GM23338 (cell line): ENCODE data around the gene MPIG6B. TPM values are rescaled to one million over a fixed set of nuclear protein-coding genes. Genes with fewer than 3 reads are reported as not detected.

Experiments
- ATAC-seq: fragments of 200-7000 bp; cut with Tn5 transposase; 3 replicates; pipeline ENCODE4 v1.9.1; 2020
- DNase-seq: peaks from one replicate; pipeline ENCODE4 v3.0.0-alpha.2; 2015; ENCODE audit warnings: low spot score
- H2AFZ ChIP-seq: fragments of 200-600 bp; sonication (generic); 2 replicates; pipeline ENCODE4 v1.8.0; 2016; ENCODE audit warnings: antibody characterized with exemption, mild to moderate bottlenecking, moderate library complexity
- H3F3A ChIP-seq: fragments of 200-600 bp; sonication (generic); replicated peaks from 2 replicates; pipeline ENCODE4 v1.8.0; 2017; ENCODE audit warnings: antibody characterized with exemption, mixed run types, low read depth
- H3K27ac ChIP-seq: fragments of 200-600 bp; sonication (generic); 2 replicates; pipeline ENCODE4 v1.6.1; 2016; ENCODE audit warnings: low read depth
- H3K27me3 ChIP-seq: fragments of 200-600 bp; sonication (generic); 2 replicates; pipeline ENCODE4 v1.8.0; 2016; ENCODE audit warnings: mild to moderate bottlenecking, mixed run types, moderate library complexity; ENCODE audit not compliant: insufficient read depth
- H3K36me3 ChIP-seq: fragments of 200-600 bp; sonication (generic); 2 replicates; pipeline ENCODE4 v1.8.0; 2016; ENCODE audit warnings: mild to moderate bottlenecking; ENCODE audit not compliant: insufficient read depth
- H3K4me1 ChIP-seq: fragments of 200-600 bp; sonication (generic); 2 replicates; pipeline ENCODE4 v1.8.0; 2016; ENCODE audit warnings: mild to moderate bottlenecking, moderate library complexity; ENCODE audit not compliant: insufficient read depth
- H3K4me2 ChIP-seq: fragments of 200-600 bp; sonication (generic); 2 replicates; pipeline ENCODE4 v1.7.1; 2017; ENCODE audit warnings: mixed run types
- H3K4me3 ChIP-seq: fragments of 200-600 bp; sonication (generic); 2 replicates; pipeline ENCODE4 v1.6.1; 2016; ENCODE audit warnings: mixed run types
- H3K79me2 ChIP-seq: fragments of 200-600 bp; sonication (generic); replicated peaks from 2 replicates; pipeline ENCODE4 v1.8.0; 2017; ENCODE audit warnings: mild to moderate bottlenecking; ENCODE audit not compliant: insufficient read depth
- H3K9me2 ChIP-seq: fragments of 200-600 bp; sonication (generic); 2 replicates; pipeline ENCODE4 v1.8.0; 2017; ENCODE audit not compliant: insufficient read depth
- H4K20me1 ChIP-seq: fragments of 200-600 bp; sonication (generic); replicated peaks from 2 replicates; pipeline ENCODE4 v1.8.0; 2017; ENCODE audit warnings: mild to moderate bottlenecking; ENCODE audit not compliant: insufficient read depth
- H3K27ac Mint-ChIP-seq: 2 replicates; pipeline ENCODE4 v1.8.0; 2020; ENCODE audit warnings: inconsistent platforms, mild to moderate bottlenecking, moderate library complexity, mixed read lengths
- H3K27me3 Mint-ChIP-seq: 3 replicates; pipeline ENCODE4 v1.8.0; 2022; ENCODE audit warnings: low read depth, mild to moderate bottlenecking, moderate library complexity, mixed read lengths, inconsistent platforms; ENCODE audit not compliant: insufficient read depth, poor library complexity
- H3K36me3 Mint-ChIP-seq: 3 replicates; pipeline ENCODE4 v1.8.0; 2021; ENCODE audit warnings: low read depth, mild to moderate bottlenecking, inconsistent platforms, moderate library complexity, mixed read lengths
- H3K4me1 Mint-ChIP-seq: 3 replicates; pipeline ENCODE4 v1.8.0; 2020; ENCODE audit warnings: mild to moderate bottlenecking, inconsistent platforms, mixed read lengths
- H3K4me3 Mint-ChIP-seq: 3 replicates; pipeline ENCODE4 v1.8.0; 2021; ENCODE audit warnings: moderate library complexity, mild to moderate bottlenecking, inconsistent platforms, mixed read lengths
- H3K9me3 Mint-ChIP-seq: 3 replicates; pipeline ENCODE4 v1.8.0; 2020; ENCODE audit warnings: moderate library complexity, mild to moderate bottlenecking, inconsistent platforms, mixed read lengths
- EZH2phosphoT487 ChIP-seq: fragments of 200-600 bp; sonication (generic); IDR thresholded peaks from one replicate; pipeline ENCODE4 v1.8.1; 2018; ENCODE audit warnings: antibody characterized with exemption; ENCODE audit not compliant: unreplicated experiment
- JUNB ChIP-seq: IDR thresholded peaks from one replicate; pipeline ENCODE4 v1.6.1; 2016; ENCODE audit warnings: antibody characterized with exemption; ENCODE audit not compliant: unreplicated experiment
- STAT1 ChIP-seq: IDR thresholded peaks from one replicate; pipeline ENCODE4 v1.6.1; 2016; ENCODE audit warnings: antibody characterized with exemption; ENCODE audit not compliant: unreplicated experiment
- ZNF114 ChIP-seq: fragments of 250-450 bp; sonication (Bioruptor Pico); IDR thresholded peaks from 2 replicates; pipeline ENCODE4 v1.5.0; 2020; ENCODE audit warnings: mild to moderate bottlenecking, moderate library complexity
- polyA plus RNA-seq: library from polyadenylated mRNA; unstranded; fragments of >200 nt; fragmentation: Nextera tagmentation; extraction: Ambion mirVana; gene quantifications from 2 replicates; pipeline ENCODE4 v1.2.1, GENCODE V29; 2016
- total RNA-seq: library from RNA; depleted of rRNA; stranded (reverse); fragments of >200 nt; shearing (Covaris generic); gene quantifications from 2 replicates; pipeline ENCODE4 v1.2.3, GENCODE V29; 2014
- TF ChIP-seq, protein P1 (sequence below): fragments of 250-450 bp; sonication (Bioruptor Pico); IDR thresholded peaks from 2 replicates; pipeline ENCODE4 v1.5.0; 2020; ENCODE audit warnings: mild to moderate bottlenecking, moderate library complexity
- TF ChIP-seq, protein P2 (sequence below), 2 experiments: fragments of 200-600 bp in 1 of 2; sonication (generic) in 1 of 2; conservative IDR thresholded peaks; 2 replicates each; pipeline versions ENCODE4 v1.5.1 to v1.6.1; 2016 to 2017; ENCODE audit warnings: antibody characterized with exemption in 2 of 2, low read depth in 2 of 2, mild to moderate bottlenecking in 2 of 2, moderate library complexity in 1 of 2

MPIG6B gene
- total and polyA plus RNA-seq, 2 experiments from 2014 or later: 0.13 TPM; not detected in 1

DNA sequence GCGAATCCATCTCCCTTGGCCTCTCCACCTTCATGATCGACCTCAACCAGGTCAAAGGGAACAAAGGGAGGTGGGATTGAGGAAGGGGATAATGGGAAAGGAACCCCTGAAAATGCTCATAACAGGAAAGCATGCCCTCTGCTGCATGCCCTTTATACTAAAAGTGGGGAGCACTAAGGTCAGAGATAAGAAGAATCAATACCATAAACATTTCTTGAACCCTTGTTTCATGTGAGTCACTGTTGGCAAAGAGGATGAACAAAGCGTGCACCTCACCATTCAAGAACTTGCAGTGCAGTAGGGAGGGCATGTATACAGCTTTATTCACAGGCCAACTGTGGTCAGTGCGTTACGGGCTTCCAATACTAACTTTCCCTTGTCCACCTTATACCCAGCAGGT is 37.6 kb downstream of the MPIG6B start:
- TF ChIP-seq, protein P1, sequence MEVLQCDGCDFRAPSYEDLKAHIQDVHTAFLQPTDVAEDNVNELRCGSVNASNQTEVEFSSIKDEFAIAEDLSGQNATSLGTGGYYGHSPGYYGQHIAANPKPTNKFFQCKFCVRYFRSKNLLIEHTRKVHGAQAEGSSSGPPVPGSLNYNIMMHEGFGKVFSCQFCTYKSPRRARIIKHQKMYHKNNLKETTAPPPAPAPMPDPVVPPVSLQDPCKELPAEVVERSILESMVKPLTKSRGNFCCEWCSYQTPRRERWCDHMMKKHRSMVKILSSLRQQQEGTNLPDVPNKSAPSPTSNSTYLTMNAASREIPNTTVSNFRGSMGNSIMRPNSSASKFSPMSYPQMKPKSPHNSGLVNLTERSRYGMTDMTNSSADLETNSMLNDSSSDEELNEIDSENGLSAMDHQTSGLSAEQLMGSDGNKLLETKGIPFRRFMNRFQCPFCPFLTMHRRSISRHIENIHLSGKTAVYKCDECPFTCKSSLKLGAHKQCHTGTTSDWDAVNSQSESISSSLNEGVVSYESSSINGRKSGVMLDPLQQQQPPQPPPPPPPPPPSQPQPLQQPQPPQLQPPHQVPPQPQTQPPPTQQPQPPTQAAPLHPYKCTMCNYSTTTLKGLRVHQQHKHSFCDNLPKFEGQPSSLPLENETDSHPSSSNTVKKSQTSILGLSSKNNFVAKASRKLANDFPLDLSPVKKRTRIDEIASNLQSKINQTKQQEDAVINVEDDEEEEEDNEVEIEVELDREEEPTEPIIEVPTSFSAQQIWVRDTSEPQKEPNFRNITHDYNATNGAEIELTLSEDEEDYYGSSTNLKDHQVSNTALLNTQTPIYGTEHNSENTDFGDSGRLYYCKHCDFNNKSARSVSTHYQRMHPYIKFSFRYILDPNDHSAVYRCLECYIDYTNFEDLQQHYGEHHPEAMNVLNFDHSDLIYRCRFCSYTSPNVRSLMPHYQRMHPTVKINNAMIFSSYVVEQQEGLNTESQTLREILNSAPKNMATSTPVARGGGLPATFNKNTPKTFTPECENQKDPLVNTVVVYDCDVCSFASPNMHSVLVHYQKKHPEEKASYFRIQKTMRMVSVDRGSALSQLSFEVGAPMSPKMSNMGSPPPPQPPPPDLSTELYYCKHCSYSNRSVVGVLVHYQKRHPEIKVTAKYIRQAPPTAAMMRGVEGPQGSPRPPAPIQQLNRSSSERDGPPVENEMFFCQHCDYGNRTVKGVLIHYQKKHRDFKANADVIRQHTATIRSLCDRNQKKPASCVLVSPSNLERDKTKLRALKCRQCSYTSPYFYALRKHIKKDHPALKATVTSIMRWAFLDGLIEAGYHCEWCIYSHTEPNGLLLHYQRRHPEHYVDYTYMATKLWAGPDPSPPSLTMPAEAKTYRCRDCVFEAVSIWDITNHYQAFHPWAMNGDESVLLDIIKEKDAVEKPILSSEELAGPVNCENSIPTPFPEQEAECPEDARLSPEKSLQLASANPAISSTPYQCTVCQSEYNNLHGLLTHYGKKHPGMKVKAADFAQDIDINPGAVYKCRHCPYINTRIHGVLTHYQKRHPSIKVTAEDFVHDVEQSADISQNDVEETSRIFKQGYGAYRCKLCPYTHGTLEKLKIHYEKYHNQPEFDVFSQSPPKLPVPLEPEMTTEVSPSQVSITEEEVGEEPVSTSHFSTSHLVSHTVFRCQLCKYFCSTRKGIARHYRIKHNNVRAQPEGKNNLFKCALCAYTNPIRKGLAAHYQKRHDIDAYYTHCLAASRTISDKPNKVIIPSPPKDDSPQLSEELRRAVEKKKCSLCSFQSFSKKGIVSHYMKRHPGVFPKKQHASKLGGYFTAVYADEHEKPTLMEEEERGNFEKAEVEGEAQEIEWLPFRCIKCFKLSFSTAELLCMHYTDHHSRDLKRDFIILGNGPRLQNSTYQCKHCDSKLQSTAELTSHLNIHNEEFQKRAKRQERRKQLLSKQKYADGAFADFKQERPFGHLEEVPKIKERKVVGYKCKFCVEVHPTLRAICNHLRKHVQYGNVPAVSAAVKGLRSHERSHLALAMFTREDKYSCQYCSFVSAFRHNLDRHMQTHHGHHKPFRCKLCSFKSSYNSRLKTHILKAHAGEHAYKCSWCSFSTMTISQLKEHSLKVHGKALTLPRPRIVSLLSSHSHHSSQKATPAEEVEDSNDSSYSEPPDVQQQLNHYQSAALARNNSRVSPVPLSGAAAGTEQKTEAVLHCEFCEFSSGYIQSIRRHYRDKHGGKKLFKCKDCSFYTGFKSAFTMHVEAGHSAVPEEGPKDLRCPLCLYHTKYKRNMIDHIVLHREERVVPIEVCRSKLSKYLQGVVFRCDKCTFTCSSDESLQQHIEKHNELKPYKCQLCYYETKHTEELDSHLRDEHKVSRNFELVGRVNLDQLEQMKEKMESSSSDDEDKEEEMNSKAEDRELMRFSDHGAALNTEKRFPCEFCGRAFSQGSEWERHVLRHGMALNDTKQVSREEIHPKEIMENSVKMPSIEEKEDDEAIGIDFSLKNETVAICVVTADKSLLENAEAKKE (CRISPR knock-in tag): no peak
- TF ChIP-seq EZH2phosphoT487: no peak
- TF ChIP-seq JUNB: no peak
- TF ChIP-seq STAT1: no peak
- TF ChIP-seq ZNF114 (CRISPR knock-in tag): no peak
- TF ChIP-seq, protein P2, sequence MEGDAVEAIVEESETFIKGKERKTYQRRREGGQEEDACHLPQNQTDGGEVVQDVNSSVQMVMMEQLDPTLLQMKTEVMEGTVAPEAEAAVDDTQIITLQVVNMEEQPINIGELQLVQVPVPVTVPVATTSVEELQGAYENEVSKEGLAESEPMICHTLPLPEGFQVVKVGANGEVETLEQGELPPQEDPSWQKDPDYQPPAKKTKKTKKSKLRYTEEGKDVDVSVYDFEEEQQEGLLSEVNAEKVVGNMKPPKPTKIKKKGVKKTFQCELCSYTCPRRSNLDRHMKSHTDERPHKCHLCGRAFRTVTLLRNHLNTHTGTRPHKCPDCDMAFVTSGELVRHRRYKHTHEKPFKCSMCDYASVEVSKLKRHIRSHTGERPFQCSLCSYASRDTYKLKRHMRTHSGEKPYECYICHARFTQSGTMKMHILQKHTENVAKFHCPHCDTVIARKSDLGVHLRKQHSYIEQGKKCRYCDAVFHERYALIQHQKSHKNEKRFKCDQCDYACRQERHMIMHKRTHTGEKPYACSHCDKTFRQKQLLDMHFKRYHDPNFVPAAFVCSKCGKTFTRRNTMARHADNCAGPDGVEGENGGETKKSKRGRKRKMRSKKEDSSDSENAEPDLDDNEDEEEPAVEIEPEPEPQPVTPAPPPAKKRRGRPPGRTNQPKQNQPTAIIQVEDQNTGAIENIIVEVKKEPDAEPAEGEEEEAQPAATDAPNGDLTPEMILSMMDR (conservative IDR thresholded peaks at IDR 0.05; ENCODE audit: low read depth in 2 of 2): no peak
- Mint-ChIP-seq H3K4me3 (no peak overlapping the region; the same call in 2 of the 3 replicates), H3K27me3 (peaks cover 3% of the 10 kb centered on the region), H3K36me3 (peaks cover 22% of the 10 kb centered on the region), H3K4me1 (peaks cover 17% of the 10 kb centered on the region), H3K27ac (no peak overlapping the region), H3K9me3 (no peaks in the 10 kb centered on the region; the same call in 2 of the 3 replicates)
- ATAC-seq: no peak
- Histone ChIP-seq H3K4me3 (no peak overlapping the region), H3K4me1 (peaks cover 4% of the 10 kb centered on the region; the same call in 1 of the 2 replicates), H3F3A (0 out of 2 replicates have a peak, but pooled peaks cover 2% of the 10 kb centered on the region), H4K20me1 (0 out of 2 replicates have a peak, but pooled peaks cover under 1% of the 10 kb centered on the region), H3K36me3 (no peaks in the 10 kb centered on the region), H2AFZ (no peak overlapping the region), H3K27ac (no peak overlapping the region), H3K79me2 (no peaks in the 10 kb centered on the region), H3K9me2 (no peaks in the 10 kb centered on the region), H3K4me2 (no peak overlapping the region), H3K27me3 (no peaks in the 10 kb centered on the region)
- no peak for DNase-seq
